HuH-7 (cell line): ENCODE data around the gene CCDC70.
A peak's percentile ranks its signal among the peaks of the same experiment; 100 is the strongest.

Experiments
- DNase-seq: peaks from one replicate; pipeline ENCODE4 v3.0.0; 2011; ENCODE audit warnings: low spot score

Gene CCDC70

GRCh38 chr13:51831519-51831918, 30.2 kb upstream of the CCDC70 start:
- DNase-seq = no peak

GRCh38 chr13:51832471-51833152, 29.2 kb upstream of the CCDC70 start:
- no peak for DNase-seq

GRCh38 chr13:51833980-51834379, 27.8 kb upstream of the CCDC70 start:
- DNase-seq = no peak

- no peak for DNase-seq
Measured at GRCh38 chr13:51834581-51835171, 27.1 kb upstream of the CCDC70 start.

GRCh38 chr13:51837016-51837415, 24.8 kb upstream of the CCDC70 start:
- DNase-seq = no peak

GRCh38 chr13:51838240-51838846, 23.4 kb upstream of the CCDC70 start:
- no peak for DNase-seq

GRCh38 chr13:51839711-51840540, 21.8 kb upstream of the CCDC70 start:
- no peak for DNase-seq

- no peak for DNase-seq
Measured at GRCh38 chr13:51840917-51841316, 20.9 kb upstream of the CCDC70 start.

- no peak for DNase-seq
Measured at GRCh38 chr13:51841732-51842131, 20.0 kb upstream of the CCDC70 start.

GRCh38 chr13:51843529-51843928, 18.2 kb upstream of the CCDC70 start:
- no peak for DNase-seq

GRCh38 chr13:51844862-51845573, 16.8 kb upstream of the CCDC70 start, which contains the start of gene TMEM272:
Gene TMEM272, minus strand, starts transcription at chr13:51845177. Its CDS starts 6,647 bp downstream, at chr13:51838530.
- DNase-seq = peak; percentile 71

- DNase-seq = no peak
Measured at GRCh38 chr13:51845574-51846318, 16.0 kb upstream of the CCDC70 start.

GRCh38 chr13:51846756-51847155, 15.0 kb upstream of the CCDC70 start:
- no peak for DNase-seq

- DNase-seq = no peak
Measured at GRCh38 chr13:51848674-51849073, 13.1 kb upstream of the CCDC70 start.

- DNase-seq = peak; percentile 59
Measured at GRCh38 chr13:51849145-51850101, 12.3 kb upstream of the CCDC70 start.

- DNase-seq = no peak
Measured at GRCh38 chr13:51856027-51856736, 5.6 kb upstream of the CCDC70 start.

GRCh38 chr13:51856998-51857397, 4.8 kb upstream of the CCDC70 start:
- no peak for DNase-seq

- DNase-seq = no peak
Measured at GRCh38 chr13:51858433-51859247, 3.1 kb upstream of the CCDC70 start.
